Activated CD4-positive, alpha-beta T cell treated with anti-CD3 and anti-CD28 coated beads, Interleukin-2, amount 50 U/mL, for 16 hours (primary cell): Measurements from ENCODE around the gene DFFA.
"Not testable (repeated sequence)": the region's sequence is repeated elsewhere in the genome, so short reads cannot be mapped to it uniquely, and the experiment has no call there.

Source experiments
- DNase-seq: peaks from one replicate; pipeline ENCODE4 v3.0.0-alpha.2; 2020

Gene DFFA

GRCh38 chr1:10472220-10473144, at the start of gene DFFA:
Gene DFFA, minus strand, starts transcription at chr1:10472529. Its CDS starts 71 bp downstream, at chr1:10472458.
- DNase-seq = peak; percentile 97

GRCh38 chr1:10521537-10522157, 49.3 kb upstream of the DFFA start:
- DNase-seq = no peak

GRCh38 chr1:10520952-10521351, 48.6 kb upstream of the DFFA start:
- no peak for DNase-seq

GRCh38 chr1:10520497-10520896, 48.2 kb upstream of the DFFA start:
- DNase-seq = no peak

GRCh38 chr1:10519016-10519417, 46.7 kb upstream of the DFFA start:
- no peak for DNase-seq

- no peak for DNase-seq
Observed at GRCh38 chr1:10517677-10517982, 45.3 kb upstream of the DFFA start.

- DNase-seq = no peak
Observed at GRCh38 chr1:10516925-10517676, 44.8 kb upstream of the DFFA start.

- DNase-seq = no peak
Observed at GRCh38 chr1:10515976-10516750, 43.8 kb upstream of the DFFA start.

- no peak for DNase-seq
Observed at GRCh38 chr1:10515301-10515975, 43.1 kb upstream of the DFFA start.

- no peak for DNase-seq
Observed at GRCh38 chr1:10514490-10515235, 42.3 kb upstream of the DFFA start.

GRCh38 chr1:10513199-10513598, 40.9 kb upstream of the DFFA start:
- peak; percentile 58 for DNase-seq

- no peak for DNase-seq
Observed at GRCh38 chr1:10511494-10511885, 39.2 kb upstream of the DFFA start.

GRCh38 chr1:10510520-10511493, 38.5 kb upstream of the DFFA start:
- DNase-seq = peak; percentile 96

GRCh38 chr1:10509809-10510509, 37.6 kb upstream of the DFFA start:
- DNase-seq = no peak

- DNase-seq = no peak
Observed at GRCh38 chr1:10508511-10508951, 36.2 kb upstream of the DFFA start.

- DNase-seq = peak; percentile 73
Observed at GRCh38 chr1:10507111-10507879, 35.0 kb upstream of the DFFA start.

GRCh38 chr1:10506677-10507047, 34.3 kb upstream of the DFFA start:
- DNase-seq = no peak

- not testable (repeated sequence) for DNase-seq
Observed at GRCh38 chr1:10506046-10506676, 33.8 kb upstream of the DFFA start.
